OCI-LY3 (cell line): ENCODE measurements around the gene NOSTRIN.

ENCODE experiments used
- H2AFZ ChIP-seq: fragments of 200-600, 300-600 bp; shearing (Covaris generic); 2 replicates; pipeline ENCODE4 v1.6.0; 2014; ENCODE audit warnings: antibody characterized with exemption, low read depth, low read length
- H3K27ac ChIP-seq: fragments of 200-600, 300-600 bp; sonication (generic); 2 replicates; pipeline ENCODE4 v1.5.1; 2014; ENCODE audit warnings: mild to moderate bottlenecking, low read length, moderate library complexity, mixed read lengths
- H3K27me3 ChIP-seq: fragments of 200-600, 300-600 bp; sonication (generic); 2 replicates; pipeline ENCODE4 v1.6.1; 2014; ENCODE audit warnings: low read depth, low read length, mixed read lengths
- H3K36me3 ChIP-seq: fragments of 200-600, 300-600 bp; sonication (generic); replicated peaks from 2 replicates; pipeline ENCODE3; 2014; ENCODE audit warnings: low read depth, low read length, mixed read lengths
- H3K4me1 ChIP-seq: fragments of 300-600, 200-600 bp; sonication (generic); 2 replicates; pipeline ENCODE4 v1.6.1; 2014; ENCODE audit warnings: low read length, mixed read lengths
- H3K4me2 ChIP-seq: fragments of 200-600, 300-600 bp; sonication (generic); 2 replicates; pipeline ENCODE4 v1.6.1; 2014; ENCODE audit warnings: low read length, mixed read lengths
- H3K4me3 ChIP-seq: fragments of 300-600, 200-600 bp; sonication (generic); 2 replicates; pipeline ENCODE4 v1.5.1; 2014; ENCODE audit warnings: antibody characterized with exemption, mild to moderate bottlenecking, low read length, moderate library complexity
- H3K79me2 ChIP-seq: fragments of 300-600, 200-600 bp; shearing (Covaris generic); 2 replicates; pipeline ENCODE4 v1.6.1; 2014; ENCODE audit warnings: mild to moderate bottlenecking, low read length, mixed read lengths
- H3K9ac ChIP-seq: fragments of 300-600, 200-600 bp; shearing (Covaris generic); 2 replicates; pipeline ENCODE4 v1.6.0; 2014; ENCODE audit warnings: mild to moderate bottlenecking, low read length, moderate library complexity
- H3K9me3 ChIP-seq: fragments of 200-600, 300-600 bp; shearing (Covaris generic); 2 replicates; pipeline ENCODE4 v1.6.1; 2014; ENCODE audit warnings: low read length, mixed read lengths; ENCODE audit not compliant: insufficient read depth
- H4K20me1 ChIP-seq: fragments of 200-600, 300-600 bp; sonication (generic); 2 replicates; pipeline ENCODE4 v1.6.1; 2016; ENCODE audit warnings: low read length, mixed read lengths; ENCODE audit not compliant: insufficient read depth
- EZH2phosphoT487 ChIP-seq: fragments of 200-600 bp; shearing (Covaris generic); IDR thresholded peaks from 2 replicates; pipeline ENCODE4 v1.6.1; 2018; ENCODE audit warnings: antibody characterized with exemption, mixed run types, low read depth
- TF ChIP-seq, protein P1 (sequence below): fragments of 200-600, 300-600 bp; sonication (generic); IDR thresholded peaks from 2 replicates; pipeline ENCODE4 v1.5.1; 2014; ENCODE audit warnings: antibody characterized with exemption, low read length, low read depth

The NOSTRIN gene

DNA sequence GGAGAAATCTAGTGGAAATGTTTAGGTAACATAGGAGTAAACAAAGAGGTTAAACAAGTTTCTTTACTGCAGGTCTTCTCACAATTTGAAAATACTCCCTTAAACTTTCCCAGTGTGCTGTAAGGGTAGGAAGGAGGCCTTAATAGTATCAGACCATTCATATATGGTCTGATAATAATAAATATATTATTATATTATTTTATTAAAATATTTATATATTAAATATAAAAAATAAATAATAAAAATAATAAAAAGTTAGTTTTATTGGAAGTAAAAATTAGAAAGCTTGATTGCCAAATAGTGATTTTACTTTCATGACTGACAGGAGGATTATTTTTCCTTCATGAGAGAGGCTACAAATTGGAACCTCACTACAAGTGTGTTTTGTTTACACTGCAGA, 7.1 kb downstream of the NOSTRIN start:
- Histone ChIP-seq H3K4me1 (no peaks in the 10 kb centered on the region), H3K4me3 (no peak overlapping the region), H3K9ac (no peak overlapping the region), H3K36me3 (no peaks in the 10 kb centered on the region), H3K79me2 (no peaks in the 10 kb centered on the region), H3K9me3 (no peaks in the 10 kb centered on the region), H3K27me3 (no peaks in the 10 kb centered on the region), H3K27ac (no peak overlapping the region), H4K20me1 (no peaks in the 10 kb centered on the region), H2AFZ (no peak overlapping the region), H3K4me2 (no peak overlapping the region)
- TF ChIP-seq EZH2phosphoT487, result no peak
- TF ChIP-seq, protein P1, sequence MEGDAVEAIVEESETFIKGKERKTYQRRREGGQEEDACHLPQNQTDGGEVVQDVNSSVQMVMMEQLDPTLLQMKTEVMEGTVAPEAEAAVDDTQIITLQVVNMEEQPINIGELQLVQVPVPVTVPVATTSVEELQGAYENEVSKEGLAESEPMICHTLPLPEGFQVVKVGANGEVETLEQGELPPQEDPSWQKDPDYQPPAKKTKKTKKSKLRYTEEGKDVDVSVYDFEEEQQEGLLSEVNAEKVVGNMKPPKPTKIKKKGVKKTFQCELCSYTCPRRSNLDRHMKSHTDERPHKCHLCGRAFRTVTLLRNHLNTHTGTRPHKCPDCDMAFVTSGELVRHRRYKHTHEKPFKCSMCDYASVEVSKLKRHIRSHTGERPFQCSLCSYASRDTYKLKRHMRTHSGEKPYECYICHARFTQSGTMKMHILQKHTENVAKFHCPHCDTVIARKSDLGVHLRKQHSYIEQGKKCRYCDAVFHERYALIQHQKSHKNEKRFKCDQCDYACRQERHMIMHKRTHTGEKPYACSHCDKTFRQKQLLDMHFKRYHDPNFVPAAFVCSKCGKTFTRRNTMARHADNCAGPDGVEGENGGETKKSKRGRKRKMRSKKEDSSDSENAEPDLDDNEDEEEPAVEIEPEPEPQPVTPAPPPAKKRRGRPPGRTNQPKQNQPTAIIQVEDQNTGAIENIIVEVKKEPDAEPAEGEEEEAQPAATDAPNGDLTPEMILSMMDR, result no peak

DNA sequence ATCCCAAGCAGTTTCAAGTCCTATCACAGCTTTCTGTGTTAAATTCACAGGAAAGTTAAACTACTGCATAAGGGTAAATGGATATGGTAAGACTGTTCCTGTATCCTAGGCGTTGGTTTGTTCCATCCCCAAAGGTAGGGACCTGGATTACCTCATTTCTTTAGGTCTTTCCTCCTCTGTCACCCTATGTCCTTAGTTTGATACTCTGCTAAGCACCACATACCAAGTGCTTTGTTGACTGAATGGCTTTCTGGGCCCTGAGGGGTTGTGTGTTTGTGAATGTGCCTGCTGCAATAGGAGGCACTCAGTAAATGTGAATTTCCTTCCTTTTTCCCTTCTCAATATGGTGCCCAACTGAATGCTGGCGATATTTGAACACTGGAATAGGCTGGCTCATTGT, 7.8 kb downstream of the NOSTRIN start:
- H3K9me3 ChIP-seq, result no peaks in the 10 kb centered on the region
- H3K27me3 ChIP-seq, result no peaks in the 10 kb centered on the region
- H3K9ac ChIP-seq, result no peak overlapping the region
- H3K36me3 ChIP-seq, result no peaks in the 10 kb centered on the region
- H2AFZ ChIP-seq, result no peak overlapping the region
- H3K4me2 ChIP-seq, result no peak overlapping the region
- no peak overlapping the region for H3K27ac ChIP-seq
- TF ChIP-seq, protein P1, result no peak
- TF ChIP-seq EZH2phosphoT487, result no peak
- no peak overlapping the region for H3K4me3 ChIP-seq
- no peaks in the 10 kb centered on the region for H3K79me2 ChIP-seq
- H4K20me1 ChIP-seq, result no peaks in the 10 kb centered on the region
- H3K4me1 ChIP-seq, result no peaks in the 10 kb centered on the region

DNA sequence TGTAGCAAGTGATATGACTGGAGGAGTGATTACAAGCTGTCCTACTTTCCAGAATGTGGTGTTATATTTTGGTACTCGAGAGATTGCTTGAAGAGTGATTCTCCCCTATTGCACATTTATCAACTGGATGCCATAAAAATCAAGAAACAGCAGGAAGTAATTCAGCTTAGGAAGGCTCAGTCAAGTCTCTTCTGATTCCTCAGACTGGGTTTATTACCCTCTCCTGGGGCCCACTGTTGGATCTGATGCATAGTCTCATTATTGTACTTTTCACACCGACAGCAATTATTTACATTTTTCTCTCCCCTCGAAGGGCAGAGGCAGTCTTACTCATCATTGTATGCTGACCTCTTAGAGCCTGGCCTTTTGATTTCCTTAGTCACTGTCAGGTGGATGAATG, 9.3 kb downstream of the NOSTRIN start:
- no peaks in the 10 kb centered on the region for H3K9me3 ChIP-seq
- TF ChIP-seq, protein P1, result no peak
- TF ChIP-seq EZH2phosphoT487, result no peak
- H3K27ac ChIP-seq, result no peak overlapping the region
- H3K4me1 ChIP-seq, result no peaks in the 10 kb centered on the region
- no peaks in the 10 kb centered on the region for H4K20me1 ChIP-seq
- no peaks in the 10 kb centered on the region for H3K79me2 ChIP-seq
- H3K27me3 ChIP-seq, result no peaks in the 10 kb centered on the region
- H2AFZ ChIP-seq, result no peak overlapping the region
- H3K4me2 ChIP-seq, result no peak overlapping the region
- no peak overlapping the region for H3K9ac ChIP-seq
- no peak overlapping the region for H3K4me3 ChIP-seq
- no peaks in the 10 kb centered on the region for H3K36me3 ChIP-seq

DNA sequence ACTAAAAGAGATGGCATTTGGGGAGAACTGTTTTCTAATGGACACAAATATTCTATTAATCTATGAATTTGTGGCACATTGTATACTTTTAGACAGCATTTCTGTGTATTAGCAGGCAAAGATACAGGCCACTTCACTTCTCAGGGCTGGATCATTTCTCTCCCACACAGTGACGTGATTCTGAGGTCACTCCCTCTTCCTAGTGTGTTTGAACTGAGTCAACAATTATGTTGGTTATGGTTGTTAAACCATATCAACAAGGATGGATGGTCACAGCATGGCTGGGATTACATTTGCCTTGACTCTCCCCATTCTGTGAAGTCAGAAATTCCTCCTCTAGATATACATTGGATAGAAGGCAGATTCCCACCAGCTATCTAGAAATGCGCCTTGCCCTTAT, 11.6 kb downstream of the NOSTRIN start:
- no peaks in the 10 kb centered on the region for H3K27me3 ChIP-seq

More for the DNA sequence above, 11.6 kb downstream of the NOSTRIN start:
- Histone ChIP-seq H3K4me2 (no peak overlapping the region), H3K9ac (no peak overlapping the region), H3K36me3 (no peaks in the 10 kb centered on the region), H3K27ac (no peak overlapping the region), H2AFZ (no peak overlapping the region), H4K20me1 (no peaks in the 10 kb centered on the region), H3K4me3 (no peak overlapping the region), H3K9me3 (no peaks in the 10 kb centered on the region), H3K4me1 (no peaks in the 10 kb centered on the region), H3K79me2 (no peaks in the 10 kb centered on the region)
- TF ChIP-seq, protein P1, result no peak
- no peak for TF ChIP-seq EZH2phosphoT487
